HFFc6 (cell line): ENCODE results near the gene STIL. TPM values are rescaled to one million over a fixed set of nuclear protein-coding genes. Genes with fewer than 3 reads are reported as not detected.

Experiments used
- DNase-seq: peaks from one replicate; pipeline ENCODE4 v3.0.0-alpha.2; 2018
- H3K27ac Mint-ChIP-seq: 2 replicates; pipeline ENCODE4 v1.8.0; 2020; ENCODE audit warnings: mild to moderate bottlenecking, mixed read lengths
- H3K27me3 Mint-ChIP-seq: 2 replicates; pipeline ENCODE4 v1.8.0; 2021; ENCODE audit warnings: mild to moderate bottlenecking, moderate library complexity, mixed read lengths; ENCODE audit not compliant: insufficient read depth
- H3K36me3 Mint-ChIP-seq: 2 replicates; pipeline ENCODE4 v1.8.0; 2021; ENCODE audit warnings: low read depth, mixed read lengths
- H3K4me1 Mint-ChIP-seq: 2 replicates; pipeline ENCODE4 v1.8.0; 2020; ENCODE audit warnings: low read depth, mixed read lengths
- H3K4me3 Mint-ChIP-seq: 2 replicates; pipeline ENCODE4 v1.8.0; 2020; ENCODE audit warnings: mild to moderate bottlenecking, moderate library complexity, mixed read lengths
- H3K9me3 Mint-ChIP-seq: 2 replicates; pipeline ENCODE4 v1.8.0; 2020; ENCODE audit warnings: mild to moderate bottlenecking, mixed read lengths
- CTCF ChIP-seq: fragments of 200-600 bp; sonication (generic); IDR thresholded peaks from 2 replicates; pipeline ENCODE4 v1.5.0; 2021; ENCODE audit warnings: antibody characterized with exemption, mild to moderate bottlenecking
- total RNA-seq, 6 experiments: library from RNA; stranded (reverse); fragmentation: NEBNext Ultra II Directional; extraction: Animal tissue kit (Norgen Biotek cat#: 25700); gene quantifications; 2 replicates in 1 of 6; 3 replicates in 5 of 6; pipeline ENCODE4 v1.2.3, GENCODE V29; 2021

Gene STIL
- total RNA-seq, 6 experiments from 2014 or later: 7.9 to 16.0 (median 13.6) TPM

GRCh38 chr1:47219590-47220220 is 94.2 kb downstream of the STIL start:
- no peaks in the 10 kb centered on the region for H3K9me3 Mint-ChIP-seq
- H3K4me3 Mint-ChIP-seq: no peak overlapping the region
- H3K4me1 Mint-ChIP-seq: no peaks in the 10 kb centered on the region
- no peaks in the 10 kb centered on the region for H3K36me3 Mint-ChIP-seq
- no peak for TF ChIP-seq CTCF
- no peak overlapping the region for H3K27ac Mint-ChIP-seq
- DNase-seq: no peak
- peaks cover 10% of the 10 kb centered on the region for H3K27me3 Mint-ChIP-seq

- Mint-ChIP-seq H3K27me3 (peaks cover 10% of the 10 kb centered on the region), H3K9me3 (no peaks in the 10 kb centered on the region), H3K36me3 (no peaks in the 10 kb centered on the region), H3K27ac (no peak overlapping the region), H3K4me3 (no peak overlapping the region), H3K4me1 (no peaks in the 10 kb centered on the region)
- no peak for DNase-seq
- TF ChIP-seq CTCF: no peak
Measured at GRCh38 chr1:47219001-47219400, 94.9 kb downstream of the STIL start.

GRCh38 chr1:47216278-47217059 is 97.5 kb downstream of the STIL start:
- Mint-ChIP-seq H3K27me3 (peaks cover 11% of the 10 kb centered on the region), H3K27ac (no peak overlapping the region), H3K9me3 (no peaks in the 10 kb centered on the region), H3K4me3 (no peak overlapping the region), H3K4me1 (no peaks in the 10 kb centered on the region), H3K36me3 (no peaks in the 10 kb centered on the region)
- no peak for TF ChIP-seq CTCF
- no peak for DNase-seq

GRCh38 chr1:47215713-47216112 is 98.2 kb downstream of the STIL start:
- DNase-seq: no peak
- peaks cover 12% of the 10 kb centered on the region for H3K27me3 Mint-ChIP-seq
- no peaks in the 10 kb centered on the region for H3K36me3 Mint-ChIP-seq
- H3K4me3 Mint-ChIP-seq: no peak overlapping the region
- H3K9me3 Mint-ChIP-seq: no peaks in the 10 kb centered on the region
- H3K27ac Mint-ChIP-seq: no peak overlapping the region
- no peak for TF ChIP-seq CTCF
- no peaks in the 10 kb centered on the region for H3K4me1 Mint-ChIP-seq

GRCh38 chr1:47214549-47214948 is 99.4 kb downstream of the STIL start:
- TF ChIP-seq CTCF: no peak

More at GRCh38 chr1:47214549-47214948, 99.4 kb downstream of the STIL start:
- DNase-seq: no peak
- no peaks in the 10 kb centered on the region for H3K4me1 Mint-ChIP-seq
- no peak overlapping the region for H3K27ac Mint-ChIP-seq
- H3K36me3 Mint-ChIP-seq: no peaks in the 10 kb centered on the region
- no peak overlapping the region for H3K4me3 Mint-ChIP-seq
- peaks cover 5% of the 10 kb centered on the region for H3K27me3 Mint-ChIP-seq
- H3K9me3 Mint-ChIP-seq: no peaks in the 10 kb centered on the region
